HEK293 (cell line): ENCODE data around the gene CNTFR.

Source experiments
- BCL11A ChIP-seq: fragments of 450-650 bp; formaldehyde crosslinking; IDR thresholded peaks from 2 replicates; pipeline ENCODE4 v1.5.1; 2016; ENCODE audit warnings: low read depth, missing biosample characterization, missing genetic modification characterization
- GLI2 ChIP-seq: fragments of 450-650 bp; formaldehyde crosslinking; IDR thresholded peaks from 2 replicates; pipeline ENCODE4; 2017; ENCODE audit warnings: missing biosample characterization, missing genetic modification characterization, low read depth, borderline replicate concordance
- KLF1 ChIP-seq: fragments of 450-650 bp; formaldehyde crosslinking; IDR thresholded peaks from 2 replicates; pipeline ENCODE4 v1.5.1; 2016; ENCODE audit warnings: missing biosample characterization, missing genetic modification characterization
- KLF9 ChIP-seq: fragments of 450-650 bp; formaldehyde crosslinking; IDR thresholded peaks from 2 replicates; pipeline ENCODE4 v1.5.1; 2016; ENCODE audit warnings: missing biosample characterization, missing genetic modification characterization, low read depth
- OSR2 ChIP-seq: fragments of 450-650 bp; formaldehyde crosslinking; IDR thresholded peaks from 2 replicates; pipeline ENCODE4 v1.5.1; 2016; ENCODE audit warnings: missing biosample characterization, missing genetic modification characterization
- PRDM1 ChIP-seq: fragments of 450-650 bp; formaldehyde crosslinking; IDR thresholded peaks from 2 replicates; pipeline ENCODE4; 2016; ENCODE audit warnings: missing biosample characterization, missing genetic modification characterization
- SP3 ChIP-seq: fragments of 450-650 bp; formaldehyde crosslinking; IDR thresholded peaks from 2 replicates; pipeline ENCODE4 v1.5.1; 2016; ENCODE audit warnings: missing biosample characterization, missing genetic modification characterization
- ZNF121 ChIP-seq: fragments of 450-650 bp; formaldehyde crosslinking; IDR thresholded peaks from 2 replicates; pipeline ENCODE4 v1.5.1; 2016; ENCODE audit warnings: missing biosample characterization, missing genetic modification characterization
- ZNF132 ChIP-seq: fragments of 450-650 bp; formaldehyde crosslinking; IDR thresholded peaks from 2 replicates; pipeline ENCODE4 v1.5.1; 2017; ENCODE audit warnings: missing biosample characterization, missing genetic modification characterization, borderline replicate concordance
- ZNF266 ChIP-seq: fragments of 450-650 bp; formaldehyde crosslinking; IDR thresholded peaks from 2 replicates; pipeline ENCODE4 v1.5.1; 2016; ENCODE audit warnings: missing biosample characterization, missing genetic modification characterization, low read depth
- ZNF335 ChIP-seq: fragments of 450-650 bp; formaldehyde crosslinking; conservative IDR thresholded peaks from 2 replicates; pipeline ENCODE4 v1.5.1; 2016; ENCODE audit warnings: missing biosample characterization, missing genetic modification characterization
- ZNF433 ChIP-seq: fragments of 450-650 bp; formaldehyde crosslinking; IDR thresholded peaks from 2 replicates; pipeline ENCODE4 v1.5.1; 2016; ENCODE audit warnings: missing biosample characterization, missing genetic modification characterization, low read depth
- ZNF501 ChIP-seq: fragments of 450-650 bp; formaldehyde crosslinking; IDR thresholded peaks from 2 replicates; pipeline ENCODE4 v1.5.1; 2016; ENCODE audit warnings: missing biosample characterization, missing genetic modification characterization
- ZNF514 ChIP-seq: fragments of 450-650 bp; formaldehyde crosslinking; IDR thresholded peaks from 2 replicates; pipeline ENCODE4 v1.5.1; 2016; ENCODE audit warnings: missing biosample characterization, missing genetic modification characterization
- ZNF529 ChIP-seq: fragments of 450-650 bp; formaldehyde crosslinking; IDR thresholded peaks from 2 replicates; pipeline ENCODE4 v1.5.1; 2017; ENCODE audit warnings: missing genetic modification characterization, missing biosample characterization; ENCODE audit not compliant: insufficient replicate concordance
- ZNF544 ChIP-seq: fragments of 450-650 bp; formaldehyde crosslinking; IDR thresholded peaks from 2 replicates; pipeline ENCODE4 v1.5.0; 2017; ENCODE audit warnings: missing biosample characterization, missing genetic modification characterization
- ZNF548 ChIP-seq: fragments of 450-650 bp; formaldehyde crosslinking; IDR thresholded peaks from 2 replicates; pipeline ENCODE4 v1.5.1; 2016; ENCODE audit warnings: missing biosample characterization, missing genetic modification characterization
- ZNF555 ChIP-seq: fragments of 450-650 bp; formaldehyde crosslinking; conservative IDR thresholded peaks from 2 replicates; pipeline ENCODE4 v1.5.1; 2017; ENCODE audit warnings: missing biosample characterization, mild to moderate bottlenecking, missing genetic modification characterization, inconsistent platforms
- ZNF558 ChIP-seq: fragments of 450-650 bp; formaldehyde crosslinking; IDR thresholded peaks from 2 replicates; pipeline ENCODE4 v1.5.1; 2016; ENCODE audit warnings: missing biosample characterization, missing genetic modification characterization
- ZNF610 ChIP-seq: fragments of 450-650 bp; formaldehyde crosslinking; IDR thresholded peaks from 2 replicates; pipeline ENCODE4 v1.5.1; 2016; ENCODE audit warnings: missing biosample characterization, missing genetic modification characterization, borderline replicate concordance
- ZNF621 ChIP-seq: fragments of 450-650 bp; formaldehyde crosslinking; IDR thresholded peaks from 2 replicates; pipeline ENCODE4 v1.5.1; 2017; ENCODE audit warnings: missing biosample characterization, missing genetic modification characterization
- ZNF623 ChIP-seq: fragments of 450-650 bp; formaldehyde crosslinking; IDR thresholded peaks from 2 replicates; pipeline ENCODE4 v1.5.1; 2016; ENCODE audit warnings: missing biosample characterization, missing genetic modification characterization
- ZNF624 ChIP-seq: fragments of 450-650 bp; formaldehyde crosslinking; IDR thresholded peaks from 2 replicates; pipeline ENCODE4 v1.5.1; 2017; ENCODE audit warnings: missing biosample characterization, missing genetic modification characterization
- ZNF701 ChIP-seq: fragments of 450-650 bp; formaldehyde crosslinking; IDR thresholded peaks from 2 replicates; pipeline ENCODE4 v1.5.1; 2016; ENCODE audit warnings: missing biosample characterization, missing genetic modification characterization
- ZNF76 ChIP-seq: fragments of 450-650 bp; formaldehyde crosslinking; IDR thresholded peaks from 2 replicates; pipeline ENCODE4; 2016; ENCODE audit warnings: low read depth, missing biosample characterization, missing genetic modification characterization, borderline replicate concordance
- ZNF768 ChIP-seq: fragments of 450-650 bp; formaldehyde crosslinking; IDR thresholded peaks from 2 replicates; pipeline ENCODE4 v1.5.1; 2018; ENCODE audit warnings: missing biosample characterization, mild to moderate bottlenecking, missing genetic modification characterization
- ZNF791 ChIP-seq: fragments of 450-650 bp; formaldehyde crosslinking; IDR thresholded peaks from 2 replicates; pipeline ENCODE4 v1.5.1; 2016; ENCODE audit warnings: missing biosample characterization, missing genetic modification characterization
- TF ChIP-seq, protein P1 (sequence below): fragments of 450-650 bp; formaldehyde crosslinking; IDR thresholded peaks from 2 replicates; pipeline ENCODE4 v1.5.0; 2017; ENCODE audit warnings: missing biosample characterization, missing genetic modification characterization, borderline replicate concordance
- TF ChIP-seq, protein P2 (sequence below): fragments of 450-650 bp; formaldehyde crosslinking; IDR thresholded peaks from 2 replicates; pipeline ENCODE4 v1.5.1; 2016; ENCODE audit warnings: missing biosample characterization, missing genetic modification characterization
- TF ChIP-seq, protein P3 (sequence below): fragments of 450-650 bp; formaldehyde crosslinking; IDR thresholded peaks from 2 replicates; pipeline ENCODE4 v1.5.1; 2016; ENCODE audit warnings: missing biosample characterization, missing genetic modification characterization
- TF ChIP-seq, protein P4 (sequence below): fragments of 450-650 bp; formaldehyde crosslinking; IDR thresholded peaks from 2 replicates; pipeline ENCODE4 v1.5.1; 2016; ENCODE audit warnings: missing biosample characterization, missing genetic modification characterization
- TF ChIP-seq, protein P5 (sequence below): fragments of 450-650 bp; formaldehyde crosslinking; IDR thresholded peaks from 2 replicates; pipeline ENCODE4 v1.5.1; 2016; ENCODE audit warnings: missing biosample characterization, missing genetic modification characterization

CNTFR gene

DNA sequence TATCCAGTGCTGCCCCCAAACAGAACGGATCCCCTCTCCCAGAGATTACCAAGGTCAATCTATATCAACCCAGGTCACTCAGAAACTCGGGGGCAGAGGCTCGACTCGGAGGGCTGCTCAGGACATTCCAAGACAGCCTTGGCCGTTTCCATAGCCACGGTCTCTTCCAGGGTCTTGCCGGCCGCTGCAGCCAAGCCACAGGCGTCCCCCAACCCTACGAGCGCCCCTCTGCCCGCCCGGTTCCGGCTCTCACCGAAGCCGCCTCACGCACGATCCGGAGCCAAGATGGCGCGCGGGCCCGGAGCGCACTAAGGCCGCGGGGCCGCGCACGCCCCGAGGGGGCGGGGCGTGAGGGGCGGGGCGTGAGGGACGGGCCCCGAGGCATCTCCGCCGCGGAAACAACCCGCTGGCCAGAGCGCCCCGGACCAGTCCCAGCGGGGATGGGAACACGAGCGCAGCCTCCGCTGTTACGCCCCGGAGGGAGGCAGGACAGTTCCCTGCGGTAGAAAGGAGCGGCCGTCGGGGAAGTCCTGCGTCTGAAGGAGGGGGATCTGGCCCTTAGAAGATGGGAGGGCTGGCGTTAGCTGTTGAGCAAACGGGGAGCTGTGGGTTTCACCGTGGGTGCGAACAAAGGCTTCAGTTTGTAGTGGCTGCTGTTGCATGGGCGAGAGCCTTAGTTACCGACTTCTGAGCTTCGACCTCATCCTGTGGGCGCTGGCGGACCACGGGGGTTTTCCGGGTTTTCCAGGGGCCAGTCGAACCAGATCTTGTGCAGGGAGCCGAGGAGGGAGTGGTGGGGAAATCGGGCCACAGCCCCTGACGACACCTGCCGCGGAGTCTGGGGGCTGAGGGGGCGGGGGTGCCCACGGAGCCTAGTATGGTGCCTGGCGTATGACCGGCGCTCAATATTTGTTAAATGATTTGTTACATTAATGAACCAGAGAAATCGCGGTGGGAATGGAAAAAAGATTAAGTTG lies 22.6 kb upstream of the CNTFR start, which contains the start of gene RPP25L (continued):
- TF ChIP-seq, protein P1, sequence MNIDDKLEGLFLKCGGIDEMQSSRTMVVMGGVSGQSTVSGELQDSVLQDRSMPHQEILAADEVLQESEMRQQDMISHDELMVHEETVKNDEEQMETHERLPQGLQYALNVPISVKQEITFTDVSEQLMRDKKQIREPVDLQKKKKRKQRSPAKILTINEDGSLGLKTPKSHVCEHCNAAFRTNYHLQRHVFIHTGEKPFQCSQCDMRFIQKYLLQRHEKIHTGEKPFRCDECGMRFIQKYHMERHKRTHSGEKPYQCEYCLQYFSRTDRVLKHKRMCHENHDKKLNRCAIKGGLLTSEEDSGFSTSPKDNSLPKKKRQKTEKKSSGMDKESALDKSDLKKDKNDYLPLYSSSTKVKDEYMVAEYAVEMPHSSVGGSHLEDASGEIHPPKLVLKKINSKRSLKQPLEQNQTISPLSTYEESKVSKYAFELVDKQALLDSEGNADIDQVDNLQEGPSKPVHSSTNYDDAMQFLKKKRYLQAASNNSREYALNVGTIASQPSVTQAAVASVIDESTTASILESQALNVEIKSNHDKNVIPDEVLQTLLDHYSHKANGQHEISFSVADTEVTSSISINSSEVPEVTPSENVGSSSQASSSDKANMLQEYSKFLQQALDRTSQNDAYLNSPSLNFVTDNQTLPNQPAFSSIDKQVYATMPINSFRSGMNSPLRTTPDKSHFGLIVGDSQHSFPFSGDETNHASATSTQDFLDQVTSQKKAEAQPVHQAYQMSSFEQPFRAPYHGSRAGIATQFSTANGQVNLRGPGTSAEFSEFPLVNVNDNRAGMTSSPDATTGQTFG = no peak
- no peak for TF ChIP-seq ZNF514
- TF ChIP-seq ZNF610 (tag by site-specific recombination) = no peak
- 0 out of 2 replicates have a peak, but pooled peaks have one; percentile 28 for TF ChIP-seq KLF1
- no peak for TF ChIP-seq GLI2 (tag by site-specific recombination)
- TF ChIP-seq ZNF501 (tag by site-specific recombination) = no peak
- TF ChIP-seq, protein P2, sequence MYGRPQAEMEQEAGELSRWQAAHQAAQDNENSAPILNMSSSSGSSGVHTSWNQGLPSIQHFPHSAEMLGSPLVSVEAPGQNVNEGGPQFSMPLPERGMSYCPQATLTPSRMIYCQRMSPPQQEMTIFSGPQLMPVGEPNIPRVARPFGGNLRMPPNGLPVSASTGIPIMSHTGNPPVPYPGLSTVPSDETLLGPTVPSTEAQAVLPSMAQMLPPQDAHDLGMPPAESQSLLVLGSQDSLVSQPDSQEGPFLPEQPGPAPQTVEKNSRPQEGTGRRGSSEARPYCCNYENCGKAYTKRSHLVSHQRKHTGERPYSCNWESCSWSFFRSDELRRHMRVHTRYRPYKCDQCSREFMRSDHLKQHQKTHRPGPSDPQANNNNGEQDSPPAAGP = no peak
- TF ChIP-seq ZNF76 (tag by site-specific recombination) = no peak
- TF ChIP-seq, protein P3, sequence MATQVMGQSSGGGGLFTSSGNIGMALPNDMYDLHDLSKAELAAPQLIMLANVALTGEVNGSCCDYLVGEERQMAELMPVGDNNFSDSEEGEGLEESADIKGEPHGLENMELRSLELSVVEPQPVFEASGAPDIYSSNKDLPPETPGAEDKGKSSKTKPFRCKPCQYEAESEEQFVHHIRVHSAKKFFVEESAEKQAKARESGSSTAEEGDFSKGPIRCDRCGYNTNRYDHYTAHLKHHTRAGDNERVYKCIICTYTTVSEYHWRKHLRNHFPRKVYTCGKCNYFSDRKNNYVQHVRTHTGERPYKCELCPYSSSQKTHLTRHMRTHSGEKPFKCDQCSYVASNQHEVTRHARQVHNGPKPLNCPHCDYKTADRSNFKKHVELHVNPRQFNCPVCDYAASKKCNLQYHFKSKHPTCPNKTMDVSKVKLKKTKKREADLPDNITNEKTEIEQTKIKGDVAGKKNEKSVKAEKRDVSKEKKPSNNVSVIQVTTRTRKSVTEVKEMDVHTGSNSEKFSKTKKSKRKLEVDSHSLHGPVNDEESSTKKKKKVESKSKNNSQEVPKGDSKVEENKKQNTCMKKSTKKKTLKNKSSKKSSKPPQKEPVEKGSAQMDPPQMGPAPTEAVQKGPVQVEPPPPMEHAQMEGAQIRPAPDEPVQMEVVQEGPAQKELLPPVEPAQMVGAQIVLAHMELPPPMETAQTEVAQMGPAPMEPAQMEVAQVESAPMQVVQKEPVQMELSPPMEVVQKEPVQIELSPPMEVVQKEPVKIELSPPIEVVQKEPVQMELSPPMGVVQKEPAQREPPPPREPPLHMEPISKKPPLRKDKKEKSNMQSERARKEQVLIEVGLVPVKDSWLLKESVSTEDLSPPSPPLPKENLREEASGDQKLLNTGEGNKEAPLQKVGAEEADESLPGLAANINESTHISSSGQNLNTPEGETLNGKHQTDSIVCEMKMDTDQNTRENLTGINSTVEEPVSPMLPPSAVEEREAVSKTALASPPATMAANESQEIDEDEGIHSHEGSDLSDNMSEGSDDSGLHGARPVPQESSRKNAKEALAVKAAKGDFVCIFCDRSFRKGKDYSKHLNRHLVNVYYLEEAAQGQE (tag by site-specific recombination) = 0 out of 2 replicates have a peak, but pooled peaks have one; percentile 26
- TF ChIP-seq SP3 = peak; percentile 65
- TF ChIP-seq ZNF544 (tag by site-specific recombination) = no peak
- TF ChIP-seq, protein P4, sequence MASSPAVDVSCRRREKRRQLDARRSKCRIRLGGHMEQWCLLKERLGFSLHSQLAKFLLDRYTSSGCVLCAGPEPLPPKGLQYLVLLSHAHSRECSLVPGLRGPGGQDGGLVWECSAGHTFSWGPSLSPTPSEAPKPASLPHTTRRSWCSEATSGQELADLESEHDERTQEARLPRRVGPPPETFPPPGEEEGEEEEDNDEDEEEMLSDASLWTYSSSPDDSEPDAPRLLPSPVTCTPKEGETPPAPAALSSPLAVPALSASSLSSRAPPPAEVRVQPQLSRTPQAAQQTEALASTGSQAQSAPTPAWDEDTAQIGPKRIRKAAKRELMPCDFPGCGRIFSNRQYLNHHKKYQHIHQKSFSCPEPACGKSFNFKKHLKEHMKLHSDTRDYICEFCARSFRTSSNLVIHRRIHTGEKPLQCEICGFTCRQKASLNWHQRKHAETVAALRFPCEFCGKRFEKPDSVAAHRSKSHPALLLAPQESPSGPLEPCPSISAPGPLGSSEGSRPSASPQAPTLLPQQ (tag by site-specific recombination) = 0 out of 2 replicates have a peak, but pooled peaks have one; percentile 12
- no peak for TF ChIP-seq PRDM1 (tag by site-specific recombination)
- TF ChIP-seq ZNF791 (tag by site-specific recombination) = no peak
- TF ChIP-seq ZNF624 (tag by site-specific recombination) = no peak
- TF ChIP-seq ZNF433 (tag by site-specific recombination) = no peak
- no peak for TF ChIP-seq ZNF132 (tag by site-specific recombination)
- no peak for TF ChIP-seq ZNF266 (tag by site-specific recombination)
- TF ChIP-seq, protein P5, sequence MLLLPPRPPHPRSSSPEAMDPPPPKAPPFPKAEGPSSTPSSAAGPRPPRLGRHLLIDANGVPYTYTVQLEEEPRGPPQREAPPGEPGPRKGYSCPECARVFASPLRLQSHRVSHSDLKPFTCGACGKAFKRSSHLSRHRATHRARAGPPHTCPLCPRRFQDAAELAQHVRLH = no peak
- 0 out of 2 replicates have a peak, but pooled peaks have one; percentile 21 for TF ChIP-seq BCL11A (tag by site-specific recombination)
- no peak for TF ChIP-seq ZNF768
- TF ChIP-seq ZNF121 (tag by site-specific recombination) = no peak
- TF ChIP-seq ZNF623 (tag by site-specific recombination) = no peak
- TF ChIP-seq ZNF701 (tag by site-specific recombination) = no peak
- TF ChIP-seq KLF9 (tag by site-specific recombination) = peak; percentile 79; the same call in 1 of the 2 replicates
- no peak for TF ChIP-seq OSR2
- no peak for TF ChIP-seq ZNF555 (tag by site-specific recombination)
- no peak for TF ChIP-seq ZNF558
- peak; percentile 82 for TF ChIP-seq ZNF335 (tag by site-specific recombination)
- no peak for TF ChIP-seq ZNF529 (tag by site-specific recombination)
- no peak for TF ChIP-seq ZNF548 (tag by site-specific recombination)
- TF ChIP-seq ZNF621 (tag by site-specific recombination) = no peak
